ENCODE measurements around the gene SOX13.

DNA sequence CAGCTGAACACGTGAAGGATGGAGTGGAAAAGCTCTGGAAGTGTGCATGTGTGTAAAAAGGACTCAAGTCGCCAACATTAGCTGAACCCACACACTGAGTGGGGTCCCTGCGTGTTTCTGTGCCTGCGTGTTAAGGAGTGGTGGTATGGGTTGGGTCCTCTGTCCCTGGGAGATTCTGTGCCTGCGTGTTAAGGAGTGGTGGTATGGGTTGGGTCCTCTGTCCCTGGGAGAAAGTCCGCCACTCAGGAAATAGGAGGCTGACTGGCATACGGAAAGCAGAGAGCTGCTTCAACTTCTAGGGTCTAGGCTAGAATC is 7.0 kb upstream of the SOX13 start:
- no peak for TF ChIP-seq POLR2AphosphoS5 (IDR thresholded peaks at IDR 0.05; ENCODE audit: borderline replicate concordance, low read depth, low read length)
- TF ChIP-seq EZH2 (IDR thresholded peaks at IDR 0.05): no peak
